ENCODE measurements around the gene PDLIM7. TPM values are rescaled to one million over a fixed set of nuclear protein-coding genes. Genes with fewer than 3 reads are reported as not detected.
A peak's percentile ranks its signal among the peaks of the same experiment; 100 is the strongest.

Gene PDLIM7
- total RNA-seq, 1 donor from 2014 or later, result 113 TPM

- TF ChIP-seq CTCF (IDR thresholded peaks at IDR 0.05; ENCODE audit: unreplicated experiment), result peak; percentile 95
- H3K4me3 Mint-ChIP-seq (ENCODE audit: low read depth), result no peak overlapping the region
- no peak overlapping the region for H3K27ac Mint-ChIP-seq
- H3K36me3 Mint-ChIP-seq (ENCODE audit: insufficient read depth), result no peaks in the 10 kb centered on the region
- no peaks in the 10 kb centered on the region for H3K9me3 Mint-ChIP-seq (ENCODE audit: low read depth)
- peak; percentile 88 for DNase-seq (ENCODE audit: low spot score, unreplicated experiment)
- H3K27me3 Mint-ChIP-seq, result peaks cover 28% of the 10 kb centered on the region
- peaks cover 13% of the 10 kb centered on the region for H3K4me1 Mint-ChIP-seq (ENCODE audit: low read depth)
Observed at GRCh38 chr5:177500685-177501522, 3.5 kb upstream of the PDLIM7 start.

- no peak overlapping the region for H3K27ac Mint-ChIP-seq
- H3K4me1 Mint-ChIP-seq (ENCODE audit: low read depth), result peaks cover 13% of the 10 kb centered on the region
- no peak for TF ChIP-seq CTCF (IDR thresholded peaks at IDR 0.05; ENCODE audit: unreplicated experiment)
- no peak overlapping the region for H3K4me3 Mint-ChIP-seq (ENCODE audit: low read depth)
- no peaks in the 10 kb centered on the region for H3K9me3 Mint-ChIP-seq (ENCODE audit: low read depth)
- H3K36me3 Mint-ChIP-seq (ENCODE audit: insufficient read depth), result no peaks in the 10 kb centered on the region
- no peak for DNase-seq (ENCODE audit: low spot score, unreplicated experiment)
- H3K27me3 Mint-ChIP-seq, result peaks cover 28% of the 10 kb centered on the region
Observed at GRCh38 chr5:177499842-177500241, 2.4 kb upstream of the PDLIM7 start.

- Mint-ChIP-seq H3K36me3 (ENCODE audit: insufficient read depth) (no peaks in the 10 kb centered on the region), H3K4me3 (ENCODE audit: low read depth) (peak overlapping the region; percentile 67), H3K27ac (peak overlapping the region; percentile 79), H3K4me1 (ENCODE audit: low read depth) (peaks cover 13% of the 10 kb centered on the region), H3K9me3 (ENCODE audit: low read depth) (no peaks in the 10 kb centered on the region), H3K27me3 (peaks cover 28% of the 10 kb centered on the region)
- no peak for DNase-seq (ENCODE audit: low spot score, unreplicated experiment)
- TF ChIP-seq CTCF (IDR thresholded peaks at IDR 0.05; ENCODE audit: unreplicated experiment), result no peak
Observed at GRCh38 chr5:177498013-177498787, 796 bp upstream of the PDLIM7 start.

- Mint-ChIP-seq H3K27ac (peak overlapping the region; percentile 95), H3K36me3 (ENCODE audit: insufficient read depth) (peaks cover 5% of the 10 kb centered on the region), H3K9me3 (ENCODE audit: low read depth) (no peaks in the 10 kb centered on the region), H3K4me1 (ENCODE audit: low read depth) (peaks cover 16% of the 10 kb centered on the region), H3K4me3 (ENCODE audit: low read depth) (peak overlapping the region; percentile 76), H3K27me3 (peaks cover 28% of the 10 kb centered on the region)
- no peak for TF ChIP-seq CTCF (IDR thresholded peaks at IDR 0.05; ENCODE audit: unreplicated experiment)
- peak; percentile 72 for DNase-seq (ENCODE audit: low spot score, unreplicated experiment)
Observed at GRCh38 chr5:177496727-177497291, 595 bp downstream of the PDLIM7 start.

GRCh38 chr5:177496070-177496726 lies 1.2 kb downstream of the PDLIM7 start:
- Mint-ChIP-seq H3K4me1 (ENCODE audit: low read depth) (peaks cover 16% of the 10 kb centered on the region), H3K4me3 (ENCODE audit: low read depth) (peak overlapping the region; percentile 76), H3K9me3 (ENCODE audit: low read depth) (no peaks in the 10 kb centered on the region), H3K36me3 (ENCODE audit: insufficient read depth) (peaks cover 6% of the 10 kb centered on the region), H3K27ac (peak overlapping the region; percentile 95), H3K27me3 (peaks cover 28% of the 10 kb centered on the region)
- no peak for DNase-seq (ENCODE audit: low spot score, unreplicated experiment)
- peak; percentile 53 for TF ChIP-seq CTCF (IDR thresholded peaks at IDR 0.05; ENCODE audit: unreplicated experiment)

Data from progenitor cell of endocrine pancreas (in vitro differentiated cells).